NAMALWA (cell line): ENCODE results near the gene NUAK2.

Experiments used
- DNase-seq: peaks from one replicate; pipeline ENCODE4 v3.0.0-alpha.2; 2015; ENCODE audit warnings: low spot score

The NUAK2 gene

DNA sequence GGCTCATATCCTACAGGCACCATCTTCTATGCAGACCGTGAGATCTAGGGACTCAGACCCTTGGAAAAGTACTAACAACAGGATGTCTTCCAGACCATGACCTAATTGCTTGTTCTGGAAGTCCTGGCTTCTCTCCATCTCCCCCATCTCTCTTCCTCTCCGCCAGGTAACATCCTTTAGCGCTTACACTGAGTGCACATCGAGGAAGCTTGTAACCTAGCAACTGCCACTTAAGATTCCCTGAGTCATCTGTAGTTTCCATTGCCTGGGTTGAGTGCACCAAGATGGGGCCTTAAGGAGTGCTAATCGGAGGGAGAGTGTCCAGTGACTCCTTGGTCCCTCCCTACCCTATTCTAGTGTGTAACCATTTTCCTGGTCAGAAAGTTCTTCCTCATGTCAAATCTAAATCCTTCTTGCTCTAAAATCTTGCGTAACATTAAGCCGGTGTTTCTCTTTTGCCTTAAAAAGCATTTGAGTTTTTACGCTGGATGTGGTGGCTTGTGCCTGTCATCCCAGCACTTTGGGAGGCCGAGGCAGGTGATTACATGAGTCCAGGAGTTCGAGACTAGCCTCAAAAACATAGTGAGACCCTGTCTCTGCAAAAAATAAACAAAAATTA is 25.5 kb upstream of the NUAK2 start:
- DNase-seq: no peak

DNA sequence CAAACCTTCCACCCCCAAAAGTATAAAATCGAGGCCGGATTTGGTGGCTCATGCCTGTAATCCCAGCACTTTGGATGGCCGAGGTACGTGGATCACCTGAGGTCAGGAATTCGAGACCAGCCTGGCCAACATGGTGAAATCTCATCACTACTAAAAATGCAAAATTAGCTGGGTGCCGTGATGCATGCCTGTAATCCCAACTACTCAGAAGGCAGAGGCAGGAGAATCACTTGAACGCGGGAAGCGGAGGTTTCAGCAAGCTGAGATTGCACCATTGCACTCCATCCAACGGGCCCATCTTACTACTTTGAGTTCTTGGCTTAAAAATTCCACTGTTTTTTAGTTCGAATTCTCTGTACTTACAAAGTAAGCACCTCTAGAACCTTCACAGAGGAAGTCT is 24.2 kb upstream of the NUAK2 start:
- no peak for DNase-seq

DNA sequence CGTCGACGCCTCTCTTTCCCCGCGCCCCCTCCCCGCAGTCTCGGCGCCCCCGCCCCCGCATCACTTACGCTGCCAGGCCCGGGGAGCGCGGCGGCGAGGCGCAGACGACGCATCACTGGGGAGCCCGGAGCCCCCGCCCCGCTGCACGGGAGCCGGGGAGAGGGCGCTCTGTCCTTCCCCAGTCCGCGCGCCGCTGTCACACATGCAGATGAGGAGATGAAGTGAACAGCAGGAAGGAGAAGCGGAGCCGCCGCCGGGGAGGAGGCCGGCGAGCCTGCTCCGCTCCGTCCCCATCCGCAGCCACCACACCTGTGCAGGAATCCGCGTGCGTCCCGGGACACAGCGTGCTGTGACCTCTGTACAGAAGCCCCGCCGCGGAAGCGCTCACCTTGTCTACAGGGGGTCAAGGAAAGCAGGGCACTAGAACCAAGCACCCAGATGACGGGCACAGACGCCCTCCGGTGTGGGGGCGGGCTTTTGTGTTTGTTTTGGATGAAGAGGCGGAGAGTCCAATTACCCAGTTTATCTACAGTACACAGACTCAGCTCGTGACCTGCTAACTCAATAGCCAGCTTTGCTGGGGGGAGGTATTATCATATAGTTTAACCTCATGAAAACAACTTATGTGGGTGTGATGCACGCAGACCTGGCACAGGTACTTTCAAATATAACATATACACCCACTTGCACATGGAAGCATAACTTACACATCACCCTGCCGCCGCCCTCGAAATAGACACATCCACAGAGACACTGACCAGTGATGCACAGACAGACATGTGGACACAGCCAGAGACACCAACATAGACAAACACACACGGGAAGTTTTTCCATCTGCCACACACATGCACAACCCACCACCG is 22.8 kb upstream of the NUAK2 start:
- no peak for DNase-seq

DNA sequence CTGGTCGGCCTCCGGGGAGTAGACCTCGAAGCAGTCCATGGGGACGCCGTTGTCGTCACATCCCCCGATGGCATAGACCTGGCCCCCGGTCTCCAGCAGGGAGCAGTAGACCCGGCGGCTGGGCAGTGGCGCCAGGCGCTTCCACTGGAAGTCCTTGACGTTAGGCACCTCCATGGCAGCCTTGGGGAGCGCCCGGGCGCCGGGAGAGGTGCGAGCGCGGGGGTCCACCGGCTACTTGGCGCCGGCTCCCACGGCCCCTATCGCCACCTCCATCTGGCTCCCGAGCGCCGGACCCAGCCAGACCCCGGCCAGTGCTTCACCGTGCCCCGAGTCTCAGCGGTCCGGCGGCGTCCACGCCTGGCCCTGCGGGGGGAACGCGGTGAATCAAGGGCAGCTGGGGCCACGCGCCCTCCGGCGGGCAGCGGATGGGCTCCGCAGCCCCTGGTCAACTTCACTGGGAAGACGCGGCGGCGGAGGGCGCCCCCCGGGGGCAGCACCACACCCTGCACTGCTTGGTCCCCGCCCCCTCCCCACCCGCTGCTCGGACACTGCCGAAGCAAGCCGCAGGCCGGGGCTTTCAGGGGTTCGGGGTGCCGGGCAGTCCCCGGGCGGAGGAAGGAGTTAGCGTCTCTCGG is 22.0 kb upstream of the NUAK2 start:
- DNase-seq: no peak

DNA sequence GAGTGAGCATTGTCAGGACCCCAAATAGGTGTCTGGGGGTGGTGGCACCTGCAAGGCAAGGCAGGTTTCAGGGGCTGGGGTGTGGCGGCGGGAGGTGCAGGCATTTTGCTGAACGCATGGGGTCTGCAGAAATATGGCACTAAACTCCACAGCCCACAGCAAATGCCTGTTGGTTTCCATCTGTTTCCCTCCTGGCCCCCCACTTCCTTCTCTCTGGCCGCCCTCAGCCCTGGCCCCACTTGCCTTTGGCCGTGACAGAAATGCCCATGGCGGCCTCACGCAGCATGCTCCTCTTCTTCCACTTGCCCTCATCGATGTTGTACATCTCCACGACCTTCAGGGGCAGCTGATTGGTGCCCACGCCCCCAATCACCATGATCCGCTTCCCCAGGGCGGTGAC is 21.4 kb upstream of the NUAK2 start:
- DNase-seq: no peak

DNA sequence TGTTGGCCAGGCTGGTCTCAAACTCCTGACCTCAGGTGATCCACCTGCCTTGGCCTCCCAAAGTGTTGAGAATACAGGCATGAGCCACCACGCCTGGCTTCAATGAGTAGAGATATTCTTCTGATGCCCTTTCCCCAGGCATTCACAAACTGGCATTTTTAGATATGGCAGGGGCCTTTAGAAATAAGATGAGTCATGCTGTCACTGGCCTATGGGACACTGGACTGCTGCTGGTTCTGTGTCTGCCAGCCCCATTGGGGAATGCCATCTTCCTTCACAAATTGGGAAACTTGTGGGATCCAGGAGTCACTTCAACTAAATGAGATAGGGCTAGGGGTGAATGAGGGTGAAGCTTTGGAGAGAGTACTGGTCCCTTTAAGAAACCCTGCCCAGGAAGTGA is 19.1 kb upstream of the NUAK2 start:
- DNase-seq: no peak

DNA sequence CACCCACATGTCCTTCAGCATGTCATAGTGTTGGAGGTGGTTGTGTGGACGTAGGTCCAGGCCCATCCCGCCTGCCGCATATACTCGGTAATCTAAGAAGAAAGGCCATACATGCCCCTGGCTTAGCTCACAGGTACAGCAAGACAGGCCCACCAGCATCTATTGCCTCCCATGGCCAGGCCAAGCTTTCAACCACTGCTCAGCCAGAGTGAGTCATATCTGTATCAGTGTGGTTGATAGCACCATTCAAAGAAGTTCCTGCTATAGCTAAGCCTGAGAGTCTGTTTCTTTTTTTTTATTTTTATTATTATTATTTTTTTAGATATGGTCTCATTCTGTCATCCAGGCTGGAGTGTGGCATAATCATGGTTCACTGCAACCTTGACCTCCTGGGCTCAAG is 18.2 kb upstream of the NUAK2 start:
- no peak for DNase-seq

DNA sequence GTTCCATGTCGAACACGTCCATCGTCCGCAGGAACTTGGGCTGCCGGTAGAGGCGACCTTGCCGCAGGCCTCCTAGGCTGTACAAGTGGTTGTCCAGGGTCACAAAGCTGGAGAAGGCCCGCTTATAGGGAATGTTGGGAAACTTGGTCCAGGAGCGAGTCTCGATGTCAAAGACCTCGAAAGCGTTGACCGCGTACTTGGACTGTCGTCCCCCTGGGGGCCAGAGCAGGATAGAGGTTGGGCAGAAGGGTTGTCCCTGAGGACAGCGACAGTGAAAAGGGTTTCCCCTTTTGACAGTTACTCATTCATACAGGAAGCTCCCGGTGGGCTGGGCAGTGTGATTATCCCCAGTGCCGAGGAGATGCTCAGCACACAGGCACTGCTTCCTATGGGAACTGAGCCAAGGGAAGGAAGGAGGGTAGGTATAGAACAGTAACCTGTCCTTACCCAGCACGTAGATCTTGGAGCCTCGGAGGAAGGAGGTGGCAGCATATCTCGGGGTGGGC is 17.7 kb upstream of the NUAK2 start:
- DNase-seq: no peak

DNA sequence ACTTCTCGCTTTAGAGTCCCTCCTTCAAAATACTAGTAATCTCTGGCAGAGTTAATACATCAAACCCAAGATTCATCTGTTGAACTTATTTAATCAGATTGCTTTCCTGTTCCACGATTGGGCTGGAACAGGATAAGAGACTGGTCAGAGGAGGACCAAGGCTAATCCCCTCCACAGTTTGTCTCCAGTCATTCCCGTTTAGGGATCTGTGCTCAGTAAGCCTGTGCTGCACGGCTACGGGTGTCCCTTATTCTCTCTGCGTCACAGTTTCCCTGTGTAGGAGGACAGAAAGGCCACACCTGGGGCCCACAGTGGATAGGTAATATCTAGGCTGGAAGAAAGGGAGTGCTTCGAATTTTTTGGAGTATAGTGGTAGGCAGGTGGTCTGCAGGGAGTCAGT is 16.5 kb upstream of the NUAK2 start:
- no peak for DNase-seq

DNA sequence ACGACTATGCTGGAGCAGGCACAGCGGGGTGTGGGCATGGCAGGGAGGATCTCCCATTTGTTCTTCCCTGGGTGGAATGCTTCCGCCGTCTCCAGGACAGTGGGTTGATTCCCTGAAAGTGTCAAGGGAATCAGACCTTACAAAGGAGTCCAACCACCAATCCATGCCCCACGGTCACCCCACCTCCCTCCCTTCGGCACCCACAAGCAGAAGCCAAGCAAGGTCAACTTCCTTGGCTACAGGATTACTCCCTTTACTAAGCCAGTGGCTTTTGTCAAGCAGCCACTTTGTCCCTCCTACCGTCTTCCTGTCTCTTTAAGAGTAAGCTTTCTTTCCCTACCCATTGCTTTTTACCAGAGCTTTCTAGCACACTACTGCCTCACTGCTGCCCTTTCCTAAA is 15.9 kb upstream of the NUAK2 start:
- no peak for DNase-seq

DNA sequence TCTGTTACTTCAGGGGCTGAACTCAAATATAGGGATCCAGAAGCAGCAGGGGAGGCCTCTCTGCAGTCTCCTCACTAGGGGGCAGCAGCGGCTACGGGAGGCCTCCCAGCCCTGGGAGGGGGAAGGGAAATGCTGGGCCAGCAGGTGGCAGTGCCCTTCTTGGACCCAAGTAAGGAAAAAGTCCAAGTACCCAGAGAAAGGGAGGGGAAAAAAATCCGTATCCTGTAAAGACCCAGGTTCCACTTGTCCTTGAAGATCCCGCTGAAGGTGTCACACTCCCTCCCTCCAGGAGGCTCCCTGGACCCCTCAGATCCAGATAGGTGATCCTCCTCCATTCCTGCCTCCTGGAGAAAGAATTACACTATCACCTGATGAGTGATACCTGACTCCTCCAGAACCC is 14.1 kb upstream of the NUAK2 start:
- peak; percentile 82 for DNase-seq

DNA sequence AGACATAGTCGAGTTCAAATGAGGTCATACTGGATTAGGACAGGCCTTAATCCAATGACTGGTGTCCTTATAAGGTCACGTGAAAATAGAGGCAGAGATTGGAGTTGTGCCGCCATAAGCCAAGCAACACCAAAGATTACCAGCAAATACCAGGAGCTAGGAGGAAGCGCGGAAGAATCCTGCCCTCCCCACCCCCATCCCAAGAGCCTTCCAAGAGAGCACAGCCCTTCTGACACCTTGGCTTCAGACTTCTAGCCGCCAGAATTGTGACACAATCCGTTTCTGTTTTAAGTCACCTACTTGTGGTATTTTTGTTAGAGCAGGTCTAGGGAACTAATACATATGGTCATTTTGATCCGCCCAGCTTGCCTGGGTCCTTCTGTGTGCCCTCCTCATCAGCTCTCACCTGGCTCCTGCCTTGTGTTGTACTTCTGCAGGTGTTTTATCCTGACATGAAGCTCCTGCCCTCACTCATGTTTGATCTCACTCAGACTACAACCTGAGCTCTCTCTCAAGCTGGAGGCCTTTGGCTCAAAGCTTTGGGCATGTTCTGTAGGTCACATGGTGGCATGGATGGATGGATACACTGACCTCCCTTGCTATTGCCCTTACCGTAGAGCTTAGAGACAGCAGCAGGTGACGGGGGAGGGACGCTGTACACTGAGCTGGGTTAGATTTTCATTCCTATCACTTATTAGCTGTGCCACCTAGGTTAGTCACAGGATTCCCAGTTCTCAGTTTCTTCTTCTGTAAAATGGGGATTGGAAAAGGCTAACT is 10.7 kb upstream of the NUAK2 start:
- DNase-seq: no peak

DNA sequence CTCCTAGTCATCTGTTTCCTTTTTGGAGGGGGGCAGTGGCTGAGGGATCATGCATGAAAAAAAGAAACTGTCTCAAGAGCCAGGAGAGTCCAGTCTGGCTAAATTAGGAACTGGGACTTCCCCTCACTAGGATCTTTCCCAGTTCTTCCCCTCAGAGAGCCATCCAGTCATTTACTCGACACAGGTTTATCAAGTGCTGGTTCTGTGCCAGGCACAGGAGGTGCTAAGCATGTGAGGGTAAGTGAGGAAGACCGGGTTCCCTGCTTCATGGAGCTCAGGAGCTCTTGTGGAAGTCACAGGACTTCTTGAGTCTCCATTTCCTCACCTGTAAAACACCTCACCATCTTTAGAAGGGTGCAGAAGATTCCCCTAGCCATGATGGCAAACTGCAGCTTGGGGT is 8.6 kb upstream of the NUAK2 start:
- DNase-seq: no peak

DNA sequence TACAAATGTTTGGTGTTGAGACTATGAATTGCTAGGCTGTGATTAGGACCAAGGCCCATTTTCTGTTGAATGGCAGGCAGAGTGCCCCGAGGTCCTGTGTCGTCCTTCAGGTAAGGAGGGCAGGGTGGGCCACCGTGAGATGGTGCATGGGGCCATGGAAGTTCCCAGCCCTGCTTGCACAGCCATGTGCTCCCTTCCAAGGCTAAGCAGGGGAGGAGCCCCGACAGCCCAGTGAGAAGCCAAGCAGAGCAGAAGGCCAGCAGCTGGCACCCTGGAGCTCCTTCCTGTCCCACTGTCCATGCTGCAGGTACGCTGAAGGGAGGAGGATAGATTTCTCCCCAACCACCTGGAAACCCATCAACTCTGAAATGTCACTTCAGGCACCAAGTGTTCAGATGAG is 8.2 kb upstream of the NUAK2 start:
- no peak for DNase-seq

DNA sequence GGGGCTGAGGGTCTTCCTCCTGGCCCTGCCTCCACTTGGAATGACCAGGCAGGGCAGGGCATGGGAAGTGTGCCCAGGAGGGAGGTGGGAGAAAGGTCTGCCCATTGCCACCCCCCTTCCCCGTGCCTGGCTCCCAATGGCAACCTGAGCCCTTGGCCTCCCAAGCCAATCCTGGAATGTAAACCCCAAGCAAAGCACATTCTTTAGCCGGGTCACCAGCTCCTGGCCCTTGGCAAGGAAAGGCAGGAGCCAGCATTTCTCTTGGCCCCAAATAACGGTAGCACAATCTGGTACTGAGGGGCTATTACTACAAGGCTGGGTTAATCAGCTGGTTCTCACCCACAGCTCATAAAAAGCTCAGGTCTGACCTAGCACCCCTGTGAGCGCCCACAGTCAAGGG is 6.9 kb upstream of the NUAK2 start:
- DNase-seq: no peak

DNA sequence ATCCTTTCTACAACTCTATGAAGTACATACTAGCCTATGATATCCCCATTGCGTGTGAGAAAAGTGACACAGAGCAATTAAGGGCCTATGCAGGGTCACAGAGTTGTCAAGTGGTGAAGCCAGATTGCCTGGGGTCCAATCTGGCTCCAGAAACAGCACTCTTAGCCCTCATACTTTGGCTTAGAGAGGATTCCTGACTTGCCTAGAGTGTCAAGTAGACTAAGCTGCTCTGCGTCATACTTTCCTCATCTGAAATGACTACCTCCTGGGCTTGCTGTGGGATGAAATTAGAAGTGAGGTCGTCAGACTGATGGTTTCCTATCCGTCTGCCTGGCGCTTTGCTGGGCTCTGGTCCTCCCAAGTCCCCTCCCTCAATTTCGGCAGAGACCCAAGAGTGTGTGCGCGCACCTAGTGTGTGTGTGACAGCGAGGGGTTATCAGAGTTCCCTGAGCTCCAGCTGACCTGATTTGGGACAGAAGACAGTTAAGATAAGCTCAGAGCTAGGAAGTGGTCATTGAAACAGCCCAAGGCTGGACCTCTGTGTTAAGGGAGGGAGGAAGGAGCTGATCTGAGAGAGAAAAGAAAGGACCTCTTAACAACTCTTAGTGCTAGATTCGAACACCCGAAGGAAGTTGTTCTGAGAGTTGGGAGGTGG is 5.4 kb upstream of the NUAK2 start:
- DNase-seq: no peak

DNA sequence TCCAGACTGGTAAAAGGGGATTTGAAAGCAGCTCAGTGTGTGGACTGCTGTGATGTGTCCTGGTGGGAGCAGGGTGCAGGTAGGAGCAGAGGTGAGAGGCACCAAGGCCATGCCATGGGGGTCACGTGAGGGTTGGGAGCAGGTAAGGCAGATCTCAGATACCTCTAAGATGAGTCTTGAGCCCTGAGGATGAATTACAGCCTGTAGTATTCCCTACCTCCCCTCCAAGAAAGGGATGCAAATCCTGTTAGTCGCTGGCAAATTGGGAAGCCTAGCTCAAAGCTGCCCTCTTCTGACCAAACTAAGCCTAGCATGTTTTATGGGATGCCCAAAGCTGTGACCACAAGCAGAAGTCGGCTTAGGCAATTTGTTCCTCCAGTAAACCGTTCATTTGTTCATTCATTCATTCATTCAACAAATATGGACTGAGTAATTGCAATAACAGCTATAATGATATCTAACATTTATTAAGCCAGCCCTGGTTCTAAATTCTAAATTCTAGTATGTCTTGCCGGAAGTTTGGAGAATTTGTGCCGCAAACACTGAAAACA is 3.9 kb upstream of the NUAK2 start:
- DNase-seq: peak; percentile 58

DNA sequence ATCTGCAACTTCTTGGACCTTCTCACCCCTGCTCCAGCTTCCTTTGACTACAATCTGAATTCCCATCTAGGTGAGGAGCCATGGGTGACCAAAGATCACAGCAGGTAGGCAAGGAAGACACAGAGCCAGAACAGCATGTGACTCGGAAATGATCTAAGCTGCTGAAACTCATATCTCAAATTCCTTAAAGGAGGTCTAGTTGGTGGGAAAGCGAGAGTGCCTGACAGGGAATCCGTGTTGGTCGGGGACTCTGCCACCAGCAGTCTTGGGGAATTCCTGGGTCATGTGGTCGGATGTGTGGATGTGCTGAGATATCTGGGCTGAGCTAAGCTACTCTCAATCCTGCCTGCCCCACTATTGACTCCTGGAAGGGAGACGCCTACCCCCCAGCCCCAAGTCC is 3.2 kb upstream of the NUAK2 start:
- DNase-seq: no peak

DNA sequence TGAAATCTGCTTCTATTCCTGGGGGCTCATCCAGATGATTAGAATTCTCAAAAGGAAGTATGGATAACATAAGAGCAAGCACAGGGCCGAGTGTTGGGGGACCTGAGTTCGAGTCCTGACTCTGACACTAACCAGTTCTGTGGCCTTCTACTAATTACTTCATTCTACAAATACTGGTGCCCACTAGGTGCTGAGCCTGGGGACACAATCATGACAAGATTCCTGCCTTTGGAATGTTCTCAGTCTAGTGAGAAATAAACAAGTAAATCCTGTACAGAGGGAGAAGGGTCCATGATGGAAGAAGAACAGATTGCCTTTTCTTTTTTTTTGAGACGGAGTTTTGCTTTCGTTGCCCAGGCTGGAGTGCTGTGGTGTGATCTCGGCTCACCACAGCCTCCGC is 2.2 kb upstream of the NUAK2 start:
- DNase-seq: no peak

DNA sequence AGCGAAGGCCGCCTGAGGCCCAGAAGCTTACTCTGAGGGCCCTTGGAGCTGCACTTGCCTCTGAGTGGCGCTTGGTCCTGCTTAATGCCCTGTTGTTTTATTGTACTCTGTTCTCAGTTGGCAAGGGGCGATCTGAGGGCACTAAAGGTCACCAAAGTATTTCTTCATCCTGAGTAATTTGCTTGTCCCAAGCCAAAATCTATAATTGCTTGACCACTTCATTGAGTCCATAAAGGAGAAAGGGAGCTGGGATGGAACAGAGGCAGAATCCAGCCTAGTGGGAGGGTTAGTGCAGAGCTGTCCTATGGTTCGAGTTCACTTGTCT is 376 bp upstream of the NUAK2 start:
- no peak for DNase-seq

DNA sequence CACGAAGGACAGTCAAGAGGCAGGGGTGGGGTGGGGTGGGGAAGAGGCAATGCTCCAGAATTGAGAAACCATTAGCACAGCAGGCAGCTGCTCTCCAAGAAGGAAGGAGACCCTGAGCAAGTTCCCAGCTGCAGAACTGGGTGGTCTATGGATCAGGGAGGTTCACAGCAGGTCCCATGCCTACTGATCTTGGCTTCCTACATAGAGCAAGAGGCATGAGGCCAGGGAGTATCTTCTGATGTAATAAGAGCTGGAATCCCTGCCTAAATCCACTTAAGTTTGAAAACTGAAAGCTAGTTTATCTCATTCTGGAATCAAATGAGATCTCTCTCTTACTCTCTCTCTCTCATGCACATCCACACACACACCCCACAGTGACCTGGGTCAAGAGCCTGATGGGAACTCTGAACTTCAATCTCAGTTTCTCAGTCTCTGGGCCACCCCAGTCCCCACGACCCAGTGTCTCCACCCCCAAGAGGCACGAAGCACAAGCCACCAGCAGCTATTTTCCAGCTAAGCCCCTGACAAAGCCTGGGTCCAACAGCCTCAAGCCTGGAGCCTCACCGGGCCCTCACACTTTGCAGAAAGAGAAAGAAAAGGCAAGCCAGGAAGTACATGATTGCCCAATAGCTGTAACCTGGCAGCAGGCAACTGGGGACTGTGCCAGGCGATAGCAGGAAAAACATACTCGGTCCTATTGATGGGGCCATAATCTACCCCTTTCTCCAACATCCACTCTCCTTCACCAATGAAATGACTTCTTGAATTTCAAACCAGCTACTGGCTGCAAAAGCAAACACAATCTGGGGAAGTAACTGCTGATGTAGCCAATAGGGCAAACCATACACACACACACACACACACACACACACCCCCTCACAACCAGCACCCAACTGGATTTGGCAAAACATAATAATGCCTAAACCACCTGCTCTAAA is 2.2 kb downstream of the NUAK2 start:
- DNase-seq: peak; percentile 52
